HG03442 (cell line): ENCODE results near the gene LYG2.
"Not testable (repeated sequence)": the region's sequence is repeated elsewhere in the genome, so short reads cannot be mapped to it uniquely, and the experiment has no call there.

Source experiments
- ATAC-seq: cut with Tn5 transposase; IDR thresholded peaks from one replicate; pipeline ENCODE4 v1.9.1; 2021; ENCODE audit warnings: mild to moderate bottlenecking, moderate library complexity; ENCODE audit not compliant: unreplicated experiment

LYG2 gene, protein sequence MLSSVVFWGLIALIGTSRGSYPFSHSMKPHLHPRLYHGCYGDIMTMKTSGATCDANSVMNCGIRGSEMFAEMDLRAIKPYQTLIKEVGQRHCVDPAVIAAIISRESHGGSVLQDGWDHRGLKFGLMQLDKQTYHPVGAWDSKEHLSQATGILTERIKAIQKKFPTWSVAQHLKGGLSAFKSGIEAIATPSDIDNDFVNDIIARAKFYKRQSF

DNA sequence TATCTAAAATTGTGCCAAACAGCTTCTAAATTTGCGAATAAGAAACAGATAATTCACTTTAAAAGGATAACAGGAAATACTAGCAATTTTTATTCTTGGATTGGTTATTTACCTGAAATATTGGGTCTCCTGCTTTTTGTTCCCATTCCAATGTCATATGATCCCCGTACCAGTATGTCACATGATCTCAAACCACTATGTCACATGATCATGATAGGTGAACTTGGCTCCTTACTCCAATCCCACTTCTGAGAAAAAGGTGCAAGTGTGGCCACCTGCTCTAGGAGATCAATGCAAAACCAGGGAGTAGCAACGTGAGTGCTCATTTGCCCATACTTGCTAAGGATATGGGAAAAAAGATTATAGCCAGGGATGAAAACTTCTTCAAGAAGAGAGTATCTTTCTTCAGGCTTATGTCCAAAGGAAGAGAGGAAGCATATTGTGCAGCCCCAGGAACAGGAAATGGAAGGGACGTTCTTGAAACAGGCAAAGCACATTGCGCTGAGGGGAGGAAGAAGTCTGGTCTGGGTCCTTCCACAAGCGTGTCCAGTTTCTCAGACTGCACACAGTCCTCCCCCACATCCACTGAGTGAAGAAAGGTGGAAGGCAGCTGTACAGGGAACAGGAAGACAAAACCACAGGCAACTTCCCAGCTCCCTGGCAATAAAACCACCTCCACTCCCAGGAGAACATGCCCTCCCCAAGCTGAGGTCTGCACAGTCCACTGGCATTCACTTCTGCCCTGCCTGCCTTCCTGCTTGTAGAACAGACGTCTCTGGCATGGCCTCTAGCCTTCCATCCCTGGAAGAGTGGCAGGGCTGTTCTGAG, at the start of gene LYG2:
LYG2 (minus strand) TSS at position 176 of the 828 bp plus-strand sequence. CDS start 1,406 bp downstream, outside the sequence.
- ATAC-seq, result no peak

DNA sequence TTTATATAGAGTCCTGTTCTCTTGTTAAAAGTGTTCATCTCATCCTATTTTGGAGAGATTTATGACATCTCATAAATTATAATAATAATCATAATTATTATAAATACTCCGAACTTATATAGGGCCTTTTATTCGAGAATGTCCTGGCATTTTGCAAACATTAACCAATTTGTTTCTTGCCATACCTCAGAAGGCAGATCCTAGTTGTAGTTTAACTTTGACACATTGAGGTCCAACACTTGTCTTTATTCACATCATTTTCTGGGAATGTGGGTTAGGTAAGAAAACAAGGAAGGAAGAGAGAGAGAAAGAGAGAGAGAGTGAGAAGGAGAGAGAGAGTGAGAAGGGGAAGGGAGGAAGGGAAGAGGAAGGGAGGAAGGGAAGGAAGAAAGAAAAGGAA, 45.6 kb upstream of the LYG2 start, which contains the start of gene LYG1:
LYG1 (minus strand) TSS at position 101 of the 400 bp plus-strand sequence. CDS start 5,527 bp downstream, outside the sequence.
- ATAC-seq, result not testable (repeated sequence)

DNA sequence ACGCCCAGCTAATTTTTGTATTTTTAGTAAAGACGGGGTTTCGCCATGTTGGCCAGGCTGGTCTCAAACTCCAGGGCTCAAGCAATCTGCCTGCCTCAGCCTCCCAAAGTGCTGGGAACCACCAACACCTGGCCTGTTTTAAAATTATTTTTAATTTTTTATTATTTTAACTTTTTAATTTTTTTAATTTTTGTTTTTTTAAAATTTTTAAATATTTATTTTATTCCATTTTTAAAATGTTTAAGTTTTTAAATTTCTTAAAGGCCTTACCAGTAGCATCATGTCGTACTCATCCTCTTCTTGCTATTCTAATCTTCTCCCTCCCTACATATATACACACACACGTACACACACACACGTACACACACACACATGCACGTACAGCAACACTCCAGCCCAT, 44.1 kb upstream of the LYG2 start:
- ATAC-seq, result no peak

DNA sequence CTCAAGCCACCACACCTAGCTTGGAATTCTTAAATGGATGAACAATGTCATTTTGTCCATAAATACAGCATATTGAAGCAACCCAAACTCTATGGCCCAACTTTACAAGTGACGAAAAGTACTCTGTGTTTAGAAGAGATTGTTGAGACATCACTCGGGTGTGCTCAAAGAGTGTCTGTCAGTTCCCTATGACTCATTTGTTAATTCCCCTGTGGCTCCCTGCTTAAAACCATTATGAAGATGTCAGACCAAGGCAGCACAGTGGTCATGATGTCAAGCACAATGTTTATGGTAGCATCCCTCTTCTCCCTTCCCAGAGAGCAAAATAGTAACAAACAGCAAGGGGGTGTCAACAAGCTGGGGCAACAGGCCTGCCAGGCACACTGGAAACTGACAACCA, 42.5 kb upstream of the LYG2 start:
- ATAC-seq, result no peak

DNA sequence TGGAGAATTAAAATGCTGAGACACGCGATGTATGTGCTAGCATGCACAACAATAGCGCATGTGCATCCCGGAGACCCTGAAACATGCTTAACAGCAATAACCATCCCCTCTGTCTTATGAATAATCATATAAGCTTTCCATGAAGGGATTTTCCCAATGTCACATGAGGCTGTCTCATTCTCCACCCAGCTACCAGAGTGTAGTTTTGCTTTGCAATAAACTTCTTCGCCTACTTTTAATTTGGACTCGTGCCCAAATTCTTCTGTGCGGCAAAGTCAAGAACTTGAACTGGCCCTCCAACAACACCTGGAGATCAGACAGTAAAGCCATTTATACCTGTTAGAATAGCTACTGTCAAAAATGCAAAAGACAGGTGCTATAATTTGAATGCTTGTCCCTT, 30.1 kb upstream of the LYG2 start:
- ATAC-seq, result no peak

DNA sequence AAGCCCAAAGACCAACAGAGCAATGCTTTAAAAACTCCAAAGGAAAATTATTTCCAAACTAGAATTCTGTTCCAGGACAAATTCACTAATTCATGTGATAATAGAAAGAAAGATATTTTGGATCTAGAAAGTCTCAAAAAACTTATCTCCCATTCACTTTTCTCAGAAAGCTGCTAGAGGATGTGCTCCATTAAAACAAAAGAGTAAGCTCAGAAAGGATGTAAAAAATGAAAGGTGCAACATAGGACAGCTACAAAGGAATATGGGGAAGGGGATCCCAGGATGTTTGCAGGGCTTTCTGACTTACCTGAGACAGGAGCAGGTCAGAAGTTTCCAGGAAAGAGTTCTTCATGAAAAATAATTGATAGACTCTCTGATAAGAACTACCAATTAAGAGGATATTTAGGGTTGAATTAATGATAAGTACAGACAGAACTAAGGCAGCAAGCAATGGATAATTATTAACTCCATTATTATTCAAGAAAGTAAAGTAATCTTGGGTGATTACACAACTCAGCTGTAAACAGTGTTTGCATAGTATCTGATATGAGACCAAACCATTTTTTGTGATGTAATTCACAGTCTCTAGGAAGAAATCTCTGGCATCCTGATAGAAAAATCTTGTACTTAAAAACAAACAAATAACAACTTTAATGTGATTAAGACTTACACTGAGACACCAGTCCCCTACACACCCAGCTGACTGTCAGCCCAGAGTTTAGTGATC, 24.7 kb upstream of the LYG2 start:
- no peak for ATAC-seq

DNA sequence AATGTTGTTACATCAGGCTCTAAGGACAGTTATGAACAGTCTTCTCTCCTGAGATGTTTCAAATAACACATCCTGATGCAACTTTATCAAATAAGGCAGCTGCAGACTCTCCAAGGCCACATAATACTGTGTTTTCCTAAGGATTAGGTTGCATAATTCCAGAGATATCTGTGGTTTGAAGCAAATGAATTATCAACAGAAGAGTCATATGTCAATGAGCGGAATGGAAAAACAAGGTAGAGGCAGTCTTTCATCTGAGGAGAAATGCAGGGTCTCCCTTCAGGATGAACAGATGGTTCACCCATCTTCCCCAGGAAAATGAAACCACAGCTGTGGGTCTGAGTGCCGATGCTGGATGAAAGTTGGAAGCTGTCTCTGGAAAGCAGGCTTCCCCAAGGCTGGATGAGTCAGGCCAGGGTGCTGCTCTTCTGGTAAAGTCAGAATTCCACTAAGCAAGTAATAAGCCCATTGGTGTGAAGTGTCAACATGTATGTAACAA, 23.4 kb upstream of the LYG2 start:
- ATAC-seq, result no peak

DNA sequence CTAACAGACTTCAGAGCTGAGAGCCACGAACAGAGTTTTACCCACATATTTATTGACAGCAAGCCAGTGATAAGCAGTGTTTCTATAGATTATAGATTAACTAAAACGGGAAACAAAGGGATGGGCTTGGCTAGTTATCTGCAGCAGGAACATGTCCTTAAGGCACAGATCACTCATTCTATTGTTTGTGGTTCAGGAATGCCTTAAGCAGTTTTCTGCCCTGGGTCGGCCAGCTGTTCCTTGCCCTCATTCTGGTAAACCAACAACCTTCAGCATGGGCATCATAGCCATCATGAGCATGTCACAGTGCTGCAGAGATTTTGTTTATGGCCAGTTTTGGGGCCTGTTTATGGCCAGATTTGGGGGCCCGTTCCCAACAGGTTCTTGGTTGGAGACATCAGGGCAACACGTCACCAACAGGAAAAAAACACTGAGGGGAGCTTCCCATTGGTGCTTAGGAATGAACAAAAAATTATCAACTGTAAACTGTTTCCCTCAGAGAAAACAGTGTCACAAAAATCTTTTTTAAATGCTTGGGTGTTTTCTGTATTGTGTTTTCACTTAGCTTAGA, 22.8 kb upstream of the LYG2 start:
- ATAC-seq, result not testable (repeated sequence)

DNA sequence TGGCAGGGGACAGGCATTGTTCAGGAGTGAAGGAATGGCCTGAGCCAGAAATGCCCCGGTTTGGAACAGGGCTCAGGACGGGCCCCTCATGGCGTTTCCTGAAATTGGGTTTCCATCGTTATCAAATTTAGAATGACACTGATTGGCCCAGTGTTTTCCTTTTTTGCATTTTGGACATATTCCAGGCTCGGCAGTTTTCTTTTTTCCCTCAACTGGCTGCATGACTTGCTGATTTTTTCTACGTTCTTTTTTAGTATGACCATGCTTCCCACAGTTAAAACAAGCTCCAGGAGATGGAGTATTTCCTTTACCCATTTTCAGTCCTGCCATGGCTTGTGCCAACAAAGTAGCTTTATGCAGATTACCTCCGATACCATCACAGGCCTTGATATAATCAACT, 20.4 kb upstream of the LYG2 start:
- no peak for ATAC-seq

DNA sequence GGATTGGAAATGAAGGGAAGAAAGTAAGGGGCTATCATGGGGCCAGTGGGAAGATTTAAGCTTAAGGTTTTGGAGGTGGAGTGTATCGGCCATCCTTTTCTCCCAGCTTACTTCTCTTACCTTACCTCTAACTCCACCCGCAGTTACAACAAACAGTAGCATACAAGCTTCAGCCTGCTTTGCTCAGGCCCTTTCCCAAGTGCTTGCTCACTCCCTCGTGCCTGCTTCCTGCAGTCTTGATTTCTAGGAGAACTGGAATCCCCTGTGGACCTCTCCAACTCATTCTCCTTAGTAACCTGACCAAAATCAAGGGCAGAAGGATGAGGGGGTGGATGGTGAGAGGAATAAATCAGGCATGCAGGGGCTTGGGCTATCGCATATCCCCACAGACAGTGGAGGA, 5.8 kb upstream of the LYG2 start:
- no peak for ATAC-seq

DNA sequence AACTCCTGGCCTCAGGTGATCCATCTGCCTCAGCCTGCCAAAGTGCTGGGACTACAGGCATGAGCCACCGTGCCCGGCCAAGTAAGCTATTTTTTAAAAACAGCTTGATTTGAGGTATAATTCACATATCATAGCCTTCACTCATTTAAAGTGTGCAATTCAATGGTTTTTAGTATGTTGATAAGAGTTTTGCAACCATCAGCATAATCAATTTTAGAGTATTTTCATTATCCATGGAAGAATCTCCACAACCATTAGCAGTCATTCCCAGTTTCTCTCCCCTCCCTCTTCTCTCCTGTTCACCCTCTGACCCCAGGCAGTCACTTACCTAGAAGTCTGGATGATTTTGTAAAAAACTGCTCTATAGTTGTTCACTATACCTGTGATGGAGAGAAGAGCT, 4.7 kb upstream of the LYG2 start:
- no peak for ATAC-seq

DNA sequence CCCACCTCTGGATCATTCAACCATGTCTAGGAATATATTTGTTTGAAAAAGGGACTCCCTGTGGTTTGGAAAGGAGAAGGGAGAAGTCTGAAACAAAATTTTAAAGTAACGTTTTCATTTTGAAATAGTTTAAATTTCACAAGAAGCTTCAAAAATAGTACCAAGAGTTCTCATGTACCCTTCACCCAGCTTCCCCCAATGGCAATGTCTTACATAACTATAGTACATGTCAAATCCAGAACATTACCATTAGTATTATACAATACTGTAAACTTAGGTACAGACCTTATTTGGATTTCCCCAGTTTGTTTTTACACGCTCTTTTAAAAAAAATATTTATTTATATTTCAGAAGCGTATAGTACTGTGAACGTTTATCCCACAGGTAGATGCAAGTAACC, 4.0 kb upstream of the LYG2 start:
- no peak for ATAC-seq

DNA sequence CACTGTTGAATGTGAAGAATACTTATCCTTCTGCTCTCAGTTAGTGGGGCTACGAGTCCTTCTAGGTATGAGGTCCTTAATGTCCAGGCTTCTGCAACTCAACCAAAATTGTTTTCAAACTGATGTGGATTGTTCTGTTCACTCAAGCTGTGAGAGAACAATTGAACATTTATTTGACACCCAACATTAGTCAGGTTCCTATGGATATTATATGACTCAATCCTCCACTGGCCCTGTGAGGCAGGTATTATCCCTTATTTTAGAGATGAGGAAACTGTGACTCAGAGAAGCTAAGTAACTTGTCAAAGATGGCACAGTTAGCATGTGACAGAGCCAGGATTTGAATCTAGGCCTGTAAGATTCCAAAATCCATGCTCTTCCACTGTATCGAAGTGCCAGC, 1.2 kb upstream of the LYG2 start:
- ATAC-seq, result no peak

DNA sequence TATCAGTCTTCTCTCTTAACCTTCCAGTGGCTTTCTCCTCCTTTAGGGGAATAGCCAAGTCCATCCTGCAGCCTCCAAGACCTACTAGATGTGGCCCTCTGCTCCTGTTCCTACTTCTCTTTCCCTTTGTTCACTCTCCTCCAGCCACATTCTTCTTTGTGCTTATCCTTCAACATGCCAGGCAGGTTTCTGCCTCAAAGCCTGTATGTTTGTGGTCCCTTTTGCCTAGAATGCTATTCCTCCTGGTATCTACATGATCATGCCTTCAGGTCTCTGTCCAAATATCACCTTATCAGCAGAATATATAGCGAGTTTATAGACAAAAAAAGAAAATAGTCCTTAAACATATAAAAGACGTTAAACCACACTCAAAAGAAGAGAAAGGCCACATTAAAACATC, 5.5 kb downstream of the LYG2 start:
- no peak for ATAC-seq

DNA sequence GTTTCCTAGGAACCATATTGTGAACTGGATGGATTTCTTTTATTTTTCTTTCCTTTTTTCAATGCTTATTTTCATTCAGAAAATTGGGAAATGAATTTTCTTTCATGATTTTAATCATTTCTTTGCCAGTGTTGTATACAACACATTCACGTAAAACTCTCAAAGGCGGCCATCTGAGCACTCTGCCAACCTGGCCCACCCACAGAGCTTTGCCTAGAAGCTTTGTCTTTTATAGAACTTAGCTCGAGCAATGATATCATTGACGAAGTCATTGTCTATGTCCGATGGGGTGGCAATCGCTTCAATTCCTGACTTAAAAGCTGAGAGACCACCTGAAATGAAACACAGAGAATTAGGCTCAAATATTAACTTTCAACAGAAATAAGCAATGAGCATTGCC, 13.3 kb downstream of the LYG2 start:
- no peak for ATAC-seq

DNA sequence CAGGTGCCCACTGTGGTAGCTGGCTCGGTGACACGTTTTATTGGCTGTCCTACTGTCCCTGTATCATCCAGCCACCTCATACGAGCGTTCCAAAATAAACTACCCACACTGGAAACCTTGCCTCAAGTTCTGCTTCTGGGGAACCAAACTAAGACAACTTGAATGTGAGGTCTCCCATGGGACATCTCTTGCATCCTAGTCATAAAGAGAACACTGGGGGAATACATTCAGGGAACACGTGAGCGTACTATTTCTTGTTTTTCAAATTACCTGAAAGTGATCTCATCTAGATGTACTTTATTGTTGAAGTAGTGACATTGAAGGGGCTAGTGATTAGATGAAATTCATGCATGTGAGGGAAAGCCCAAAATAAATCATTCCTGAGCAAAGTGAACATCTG, 15.0 kb downstream of the LYG2 start:
- no peak for ATAC-seq

DNA sequence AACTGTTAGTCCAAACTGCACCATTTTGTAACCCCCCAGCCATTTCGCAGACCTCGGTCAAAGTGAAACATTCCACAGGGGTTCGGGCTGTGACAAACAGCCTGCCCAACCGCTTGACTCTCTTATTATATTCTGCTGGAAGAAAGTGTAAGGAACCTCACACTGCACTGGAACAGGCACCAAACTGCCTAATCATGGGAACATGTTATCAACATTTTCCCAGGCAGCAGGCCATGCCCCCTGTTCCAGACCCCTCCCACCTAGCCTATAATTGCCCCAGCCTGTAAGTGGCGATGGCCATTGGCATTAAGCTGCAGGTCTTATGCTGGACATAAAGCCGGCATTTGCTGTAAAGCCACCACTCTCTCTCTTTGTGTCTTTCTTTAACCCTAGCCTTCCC, 16.9 kb downstream of the LYG2 start:
- no peak for ATAC-seq

DNA sequence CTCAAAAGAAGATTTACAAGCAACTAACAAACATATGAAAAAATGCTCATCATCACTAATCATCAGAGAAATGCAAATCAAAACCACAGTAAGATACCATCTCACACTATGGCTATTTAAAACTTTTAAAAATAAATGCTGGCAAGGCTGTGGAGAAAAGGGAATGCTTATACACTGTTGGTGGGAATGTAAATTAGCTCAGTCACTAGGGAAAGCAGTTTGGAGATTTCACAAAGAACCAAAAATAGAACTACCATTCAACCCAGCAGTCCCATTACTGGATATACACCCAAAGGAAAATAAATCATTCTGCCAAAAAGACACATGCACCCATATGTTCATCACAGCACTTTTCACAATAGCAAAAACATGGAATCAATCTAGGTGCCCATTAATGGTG, 22.3 kb downstream of the LYG2 start:
- ATAC-seq, result not testable (repeated sequence)

DNA sequence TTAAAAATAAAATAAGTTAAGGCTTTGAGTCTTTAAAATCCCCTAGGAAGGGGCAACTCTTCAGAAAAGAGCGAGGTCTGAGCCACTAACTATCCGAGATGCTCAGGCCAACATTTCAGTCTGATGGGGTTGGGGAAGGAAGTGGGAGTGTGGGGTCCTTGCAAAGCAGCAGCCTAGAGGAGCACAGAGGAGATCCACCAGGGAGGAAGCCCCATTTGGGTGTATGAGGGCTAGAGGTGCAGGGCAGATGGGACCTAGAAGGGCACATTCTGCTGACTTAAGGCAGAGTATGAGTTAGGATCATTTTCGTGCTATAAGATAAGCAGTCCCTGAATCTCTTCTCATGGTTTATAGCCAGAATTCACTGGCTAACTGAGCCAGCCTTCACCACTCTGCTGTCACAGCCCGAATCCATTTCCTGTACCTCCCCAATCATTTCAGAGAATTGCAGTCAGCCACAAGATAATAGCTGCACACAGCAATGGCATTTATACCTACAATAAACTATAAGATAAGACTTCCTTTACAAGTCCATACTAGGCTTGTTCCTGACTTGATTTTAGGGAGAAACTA, 37.5 kb downstream of the LYG2 start:
- ATAC-seq, result no peak

DNA sequence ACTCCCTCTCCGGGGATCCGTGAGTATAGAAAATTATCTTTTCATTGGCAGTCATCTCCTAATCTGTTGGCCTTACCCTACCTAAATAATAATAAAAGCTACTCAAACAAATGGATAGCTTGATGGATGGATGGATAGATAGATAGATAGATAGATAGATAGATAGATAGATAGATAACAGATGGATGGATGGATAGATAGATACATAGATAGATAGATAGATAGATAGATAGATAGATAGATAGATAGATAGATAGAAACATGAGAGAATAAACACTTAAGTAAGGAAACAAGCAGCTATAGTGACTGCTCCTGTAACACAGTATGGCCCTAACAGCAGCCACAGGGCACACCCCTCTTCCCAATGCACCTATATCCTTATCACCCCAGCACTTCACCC, 39.4 kb downstream of the LYG2 start:
- ATAC-seq, result no peak

DNA sequence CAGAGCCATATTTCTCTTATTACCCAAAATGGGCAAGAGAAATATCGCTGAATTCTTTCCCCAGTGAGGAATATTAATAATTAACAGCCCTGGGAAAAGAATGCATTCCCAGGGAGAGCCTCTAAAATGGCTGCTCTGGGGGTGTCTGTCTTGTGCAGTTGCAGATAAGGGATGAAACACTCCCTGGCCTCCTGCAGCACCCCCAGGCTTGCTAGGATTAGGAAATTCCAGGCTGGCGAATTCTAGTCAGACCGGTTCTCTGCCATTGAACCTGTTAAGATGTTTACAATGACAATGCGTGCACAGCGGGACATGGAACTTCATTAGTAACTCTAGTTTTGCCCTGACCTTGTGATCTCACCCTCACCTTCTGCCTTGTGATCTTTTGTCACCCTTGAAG, 50.0 kb downstream of the LYG2 start:
- ATAC-seq, result no peak
